ENCODE measurements around the gene LGI2.

The LGI2 gene

GRCh38 chr4:24992968-24993367 is 37.8 kb downstream of the LGI2 start:
- Histone ChIP-seq H3K4me1 (ENCODE audit: control insufficient read depth in 1 of 2, insufficient read depth in 2 of 2, low read length in 2 of 2) (peaks cover 0 to 4% of the 10 kb centered on the region in 2 donors), H3K27me3 (ENCODE audit: low read depth, low read length) (no peaks in the 10 kb centered on the region), H3K27ac (ENCODE audit: low read length) (no peak overlapping the region), H3K36me3 (ENCODE audit: control insufficient read depth in 1 of 2, insufficient read depth in 2 of 2, low read length in 2 of 2) (no peaks in the 10 kb centered on the region), H3K4me3 (ENCODE audit: low read depth in 1 of 2, low read length in 2 of 2) (no peak overlapping the region), H3K9me3 (ENCODE audit: control insufficient read depth in 1 of 2, low read length in 2 of 2) (peaks cover 0 to 4% of the 10 kb centered on the region in 2 donors)

GRCh38 chr4:24991015-24991414 is 39.7 kb downstream of the LGI2 start:
- no peaks in the 10 kb centered on the region for H3K27me3 ChIP-seq (ENCODE audit: low read depth, low read length)
- no peak overlapping the region for H3K4me3 ChIP-seq (ENCODE audit: low read depth in 1 of 2, low read length in 2 of 2)
- no peaks in the 10 kb centered on the region for H3K36me3 ChIP-seq (ENCODE audit: control insufficient read depth in 1 of 2, insufficient read depth in 2 of 2, low read length in 2 of 2)
- peaks cover 0 to 4% of the 10 kb centered on the region in 2 donors for H3K9me3 ChIP-seq (ENCODE audit: control insufficient read depth in 1 of 2, low read length in 2 of 2)
- H3K4me1 ChIP-seq (ENCODE audit: control insufficient read depth in 1 of 2, insufficient read depth in 2 of 2, low read length in 2 of 2): no peaks in the 10 kb centered on the region
- H3K27ac ChIP-seq (ENCODE audit: low read length): no peak overlapping the region

DNA sequence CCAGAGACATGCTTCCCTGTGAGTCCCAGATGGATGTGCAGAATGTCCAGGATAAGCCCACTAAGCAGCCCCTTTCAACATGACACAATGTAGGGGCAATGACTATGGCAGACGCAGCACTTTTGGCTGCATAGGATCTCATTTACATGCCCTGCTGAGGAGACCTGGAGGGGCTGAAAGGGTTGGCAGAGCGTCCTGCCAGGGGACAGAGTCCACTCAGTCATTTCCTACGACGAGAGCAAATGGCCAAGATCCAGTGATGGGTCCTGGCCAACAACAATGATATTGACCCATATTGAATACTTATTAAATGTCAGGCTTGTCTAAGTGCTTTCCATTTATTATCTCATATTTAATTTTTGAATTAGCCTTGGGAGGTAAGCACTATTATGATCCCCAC is 41.4 kb downstream of the LGI2 start:
- Histone ChIP-seq H3K27ac (ENCODE audit: low read length) (no peak overlapping the region), H3K36me3 (ENCODE audit: control insufficient read depth in 1 of 2, insufficient read depth in 2 of 2, low read length in 2 of 2) (no peaks in the 10 kb centered on the region), H3K27me3 (ENCODE audit: low read depth, low read length) (no peaks in the 10 kb centered on the region), H3K9me3 (ENCODE audit: control insufficient read depth in 1 of 2, low read length in 2 of 2) (no peaks in the 10 kb centered on the region), H3K4me3 (ENCODE audit: low read depth in 1 of 2, low read length in 2 of 2) (no peak overlapping the region), H3K4me1 (ENCODE audit: control insufficient read depth in 1 of 2, insufficient read depth in 2 of 2, low read length in 2 of 2) (no peaks in the 10 kb centered on the region)

DNA sequence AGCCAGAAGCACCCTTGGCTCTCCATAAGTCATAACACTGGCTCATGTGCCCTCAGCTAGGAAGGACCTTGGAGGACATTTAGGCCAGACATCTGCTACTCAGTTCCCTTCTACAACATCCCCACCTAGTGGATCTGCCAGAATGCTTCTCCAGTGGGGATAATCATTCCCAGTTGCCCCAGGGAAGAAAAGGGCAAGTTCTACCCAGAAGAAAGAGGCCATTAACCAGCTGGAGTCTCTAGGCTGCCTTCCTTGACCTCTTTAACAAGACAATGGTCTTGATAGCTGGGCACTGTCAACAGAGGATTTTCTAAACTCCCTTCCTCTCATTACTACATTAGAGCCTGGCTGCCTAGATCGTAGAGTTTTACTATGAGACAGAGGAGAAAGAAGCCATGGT is 42.0 kb downstream of the LGI2 start:
- H3K4me1 ChIP-seq (ENCODE audit: control insufficient read depth in 1 of 2, insufficient read depth in 2 of 2, low read length in 2 of 2): no peaks in the 10 kb centered on the region
- no peaks in the 10 kb centered on the region for H3K36me3 ChIP-seq (ENCODE audit: control insufficient read depth in 1 of 2, insufficient read depth in 2 of 2, low read length in 2 of 2)
- no peaks in the 10 kb centered on the region for H3K9me3 ChIP-seq (ENCODE audit: control insufficient read depth in 1 of 2, low read length in 2 of 2)
- H3K27ac ChIP-seq (ENCODE audit: low read length): no peak overlapping the region
- no peak overlapping the region for H3K4me3 ChIP-seq (ENCODE audit: low read depth in 1 of 2, low read length in 2 of 2)
- H3K27me3 ChIP-seq (ENCODE audit: low read depth, low read length): no peaks in the 10 kb centered on the region

DNA sequence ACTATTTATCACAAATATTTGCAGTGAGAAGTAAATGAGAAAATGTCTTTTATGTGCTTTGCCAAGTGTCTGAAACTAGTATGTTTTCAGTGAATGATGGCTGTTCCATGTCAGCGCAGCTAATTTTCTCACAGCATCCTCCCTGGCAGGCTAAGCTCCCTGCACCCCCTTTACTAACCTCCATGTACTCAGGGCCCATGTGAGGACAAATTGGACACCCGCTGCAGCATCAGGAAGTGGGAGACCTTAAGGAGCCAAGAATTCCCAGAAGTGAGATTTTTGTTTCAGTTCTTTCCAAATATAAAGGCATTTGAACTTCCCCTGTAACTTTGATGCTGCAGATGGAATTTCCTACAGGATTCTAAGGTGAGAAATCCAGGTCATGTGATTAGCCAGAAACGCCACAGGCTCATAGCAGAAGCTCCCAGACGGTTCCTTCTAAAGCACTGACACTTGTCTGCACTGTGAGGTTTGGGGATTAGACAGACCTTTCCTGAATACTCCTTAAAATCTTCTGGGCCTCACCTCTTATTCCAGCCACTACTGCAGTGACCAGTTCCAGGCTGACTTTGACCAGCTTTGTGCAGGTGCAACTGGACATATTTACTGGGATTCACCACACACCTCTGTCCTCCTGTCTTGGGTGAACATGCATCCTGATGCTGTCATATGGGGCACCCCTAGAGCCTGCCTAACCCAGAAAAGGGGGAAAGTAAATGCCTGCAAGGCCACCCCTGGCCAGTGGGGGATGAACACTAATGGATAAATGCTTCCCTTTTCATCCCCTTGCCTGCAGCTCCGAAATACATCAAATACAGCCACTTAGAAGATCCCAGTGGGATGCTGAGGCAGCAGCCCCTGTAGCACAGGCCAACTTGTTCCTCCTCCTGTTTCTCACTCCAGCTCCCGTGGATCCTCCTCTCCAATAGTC is 45.9 kb downstream of the LGI2 start:
- Histone ChIP-seq H3K9me3 (ENCODE audit: control insufficient read depth in 1 of 2, low read length in 2 of 2) (no peaks in the 10 kb centered on the region), H3K36me3 (ENCODE audit: control insufficient read depth in 1 of 2, insufficient read depth in 2 of 2, low read length in 2 of 2) (no peaks in the 10 kb centered on the region), H3K4me1 (ENCODE audit: control insufficient read depth in 1 of 2, insufficient read depth in 2 of 2, low read length in 2 of 2) (no peaks in the 10 kb centered on the region), H3K27ac (ENCODE audit: low read length) (no peak overlapping the region), H3K4me3 (ENCODE audit: low read depth in 1 of 2, low read length in 2 of 2) (no peak overlapping the region), H3K27me3 (ENCODE audit: low read depth, low read length) (no peaks in the 10 kb centered on the region)

DNA sequence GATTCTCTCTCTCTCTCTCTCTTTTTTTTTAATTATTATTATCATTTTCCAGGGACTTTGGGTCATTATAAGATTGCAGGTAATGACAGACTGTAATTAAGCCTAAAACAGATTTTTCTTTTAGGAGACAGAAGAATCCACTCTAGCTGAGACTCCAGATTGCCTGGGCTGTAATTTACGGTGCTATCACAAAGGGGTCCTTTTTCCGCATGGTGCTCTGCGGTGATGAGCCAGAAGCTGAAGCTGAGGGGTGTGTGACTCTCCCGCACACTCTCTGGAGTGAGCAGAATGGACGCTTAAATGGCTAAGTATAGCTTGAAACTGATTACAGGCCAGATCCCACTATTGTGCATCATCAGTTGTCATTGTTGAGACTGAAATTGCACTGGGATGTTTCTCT is 50.0 kb downstream of the LGI2 start:
- Histone ChIP-seq H3K27ac (ENCODE audit: low read length) (no peak overlapping the region), H3K27me3 (ENCODE audit: low read depth, low read length) (no peaks in the 10 kb centered on the region), H3K9me3 (ENCODE audit: control insufficient read depth in 1 of 2, low read length in 2 of 2) (no peaks in the 10 kb centered on the region), H3K36me3 (ENCODE audit: control insufficient read depth in 1 of 2, insufficient read depth in 2 of 2, low read length in 2 of 2) (no peaks in the 10 kb centered on the region), H3K4me3 (ENCODE audit: low read depth in 1 of 2, low read length in 2 of 2) (no peak overlapping the region), H3K4me1 (ENCODE audit: control insufficient read depth in 1 of 2, insufficient read depth in 2 of 2, low read length in 2 of 2) (no peaks in the 10 kb centered on the region)

- H3K9me3 ChIP-seq (ENCODE audit: control insufficient read depth in 1 of 2, low read length in 2 of 2): no peaks in the 10 kb centered on the region
- H3K4me1 ChIP-seq (ENCODE audit: control insufficient read depth in 1 of 2, insufficient read depth in 2 of 2, low read length in 2 of 2): no peaks in the 10 kb centered on the region
- H3K4me3 ChIP-seq (ENCODE audit: low read depth in 1 of 2, low read length in 2 of 2): peak overlapping the region; percentile 38 to 46
- H3K27ac ChIP-seq (ENCODE audit: low read length): peak overlapping the region; percentile 70
- H3K27me3 ChIP-seq (ENCODE audit: low read depth, low read length): no peaks in the 10 kb centered on the region
- no peaks in the 10 kb centered on the region for H3K36me3 ChIP-seq (ENCODE audit: control insufficient read depth in 1 of 2, insufficient read depth in 2 of 2, low read length in 2 of 2)
These were observed 50.6 kb downstream of the LGI2 start for GRCh38 chr4:24980064-24980690.

DNA sequence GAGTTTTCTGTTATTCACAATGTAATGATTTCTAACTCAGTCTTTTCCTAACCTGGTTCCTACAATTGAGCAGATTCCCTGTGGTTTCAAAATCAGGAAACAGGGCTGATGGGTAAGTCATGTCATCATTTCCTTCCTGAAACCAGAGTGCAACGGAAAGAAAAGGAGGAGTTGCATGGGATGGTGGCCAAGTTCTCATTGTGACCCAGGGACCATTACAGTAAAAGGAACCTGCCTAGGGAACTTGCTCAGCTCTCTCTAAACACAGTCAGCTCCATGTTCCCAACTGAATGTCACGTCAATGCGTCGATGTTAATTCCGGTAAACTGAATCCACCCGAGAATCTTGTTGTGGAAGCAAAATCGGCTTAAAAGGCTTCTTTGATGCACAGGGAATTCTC is 51.2 kb downstream of the LGI2 start:
- Histone ChIP-seq H3K4me3 (ENCODE audit: low read depth in 1 of 2, low read length in 2 of 2) (no peak overlapping the region), H3K9me3 (ENCODE audit: control insufficient read depth in 1 of 2, low read length in 2 of 2) (no peaks in the 10 kb centered on the region), H3K27ac (ENCODE audit: low read length) (peak overlapping the region; percentile 52), H3K36me3 (ENCODE audit: control insufficient read depth in 1 of 2, insufficient read depth in 2 of 2, low read length in 2 of 2) (no peaks in the 10 kb centered on the region), H3K4me1 (ENCODE audit: control insufficient read depth in 1 of 2, insufficient read depth in 2 of 2, low read length in 2 of 2) (no peaks in the 10 kb centered on the region), H3K27me3 (ENCODE audit: low read depth, low read length) (no peaks in the 10 kb centered on the region)

DNA sequence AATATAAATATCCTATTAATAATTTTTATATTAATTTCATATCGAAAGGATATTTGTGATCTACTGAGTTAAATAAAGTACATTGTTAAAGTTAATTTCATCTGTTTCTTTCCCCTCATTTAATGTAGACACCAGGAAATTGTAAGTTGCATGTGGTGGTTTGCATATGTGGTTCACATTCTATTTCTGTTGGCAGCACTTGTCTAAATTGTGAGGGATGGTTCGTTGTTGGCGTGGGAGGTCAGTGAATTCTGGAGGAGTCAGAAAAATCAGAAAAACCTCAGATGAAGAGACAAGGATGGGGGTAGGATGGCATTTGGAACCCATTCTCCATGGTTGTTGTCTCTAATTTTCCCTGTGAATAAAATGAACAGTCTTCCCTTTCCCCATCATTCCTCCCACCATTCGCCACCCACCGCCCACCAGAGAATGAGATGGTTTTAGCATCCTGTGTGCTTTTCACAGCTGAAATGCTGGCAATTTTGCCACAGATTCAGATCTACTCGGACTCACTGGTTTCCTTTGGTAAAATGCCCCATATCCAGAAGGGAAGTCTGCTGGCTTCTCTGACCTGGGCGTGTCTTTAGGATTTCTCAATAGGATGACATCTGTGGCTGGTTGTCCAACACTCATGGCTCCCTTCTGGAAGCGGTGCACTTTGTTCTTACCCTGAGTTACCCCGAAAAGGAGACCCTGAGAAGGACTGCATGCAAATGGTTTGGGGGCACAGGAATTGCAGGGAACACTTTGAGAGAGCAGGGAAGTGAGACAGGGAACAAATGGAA is 52.3 kb downstream of the LGI2 start:
- Histone ChIP-seq H3K27me3 (ENCODE audit: low read depth, low read length) (no peaks in the 10 kb centered on the region), H3K4me3 (ENCODE audit: low read depth in 1 of 2, low read length in 2 of 2) (no peak overlapping the region), H3K27ac (ENCODE audit: low read length) (peak overlapping the region; percentile 52), H3K9me3 (ENCODE audit: control insufficient read depth in 1 of 2, low read length in 2 of 2) (no peaks in the 10 kb centered on the region), H3K36me3 (ENCODE audit: control insufficient read depth in 1 of 2, insufficient read depth in 2 of 2, low read length in 2 of 2) (no peaks in the 10 kb centered on the region), H3K4me1 (ENCODE audit: control insufficient read depth in 1 of 2, insufficient read depth in 2 of 2, low read length in 2 of 2) (no peaks in the 10 kb centered on the region)

DNA sequence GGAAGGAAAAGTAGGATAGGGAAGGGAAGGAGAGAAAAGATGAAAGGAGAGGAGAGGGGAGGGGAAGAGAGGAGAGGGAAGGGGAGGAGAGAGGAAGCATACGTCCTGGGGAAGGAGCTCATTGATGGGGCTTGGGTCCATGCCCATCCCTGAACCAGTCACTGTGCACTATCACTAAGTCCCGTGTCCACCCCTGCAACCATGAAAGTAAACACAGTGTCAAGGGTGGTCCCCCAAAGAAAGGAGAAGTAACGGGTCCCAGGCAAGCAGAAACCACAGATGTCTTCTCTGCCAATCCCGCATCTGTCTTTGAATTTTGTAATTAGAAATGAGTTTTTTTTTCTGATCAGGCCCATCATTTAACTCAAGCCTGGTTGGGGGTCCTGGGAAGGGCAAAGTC is 55.2 kb downstream of the LGI2 start:
- H3K4me3 ChIP-seq (ENCODE audit: low read depth in 1 of 2, low read length in 2 of 2): no peak overlapping the region
- H3K4me1 ChIP-seq (ENCODE audit: control insufficient read depth in 1 of 2, insufficient read depth in 2 of 2, low read length in 2 of 2): no peaks in the 10 kb centered on the region
- no peaks in the 10 kb centered on the region for H3K36me3 ChIP-seq (ENCODE audit: control insufficient read depth in 1 of 2, insufficient read depth in 2 of 2, low read length in 2 of 2)
- H3K27ac ChIP-seq (ENCODE audit: low read length): no peak overlapping the region
- no peaks in the 10 kb centered on the region for H3K9me3 ChIP-seq (ENCODE audit: control insufficient read depth in 1 of 2, low read length in 2 of 2)
- no peaks in the 10 kb centered on the region for H3K27me3 ChIP-seq (ENCODE audit: low read depth, low read length)

All from muscle layer of duodenum (tissue), 2 donors.